Stimulated activated CD4-positive, alpha-beta T cell treated with anti-CD3 and anti-CD28 coated beads, Interleukin-2, amount 100 ng/mL, for 24 hours (primary cell): ENCODE data around the gene ZNF189.

Experiments
- DNase-seq, 2 donors: peaks; one replicate each; pipeline ENCODE4 v3.0.0-alpha.2; 2020

The ZNF189 gene

DNA sequence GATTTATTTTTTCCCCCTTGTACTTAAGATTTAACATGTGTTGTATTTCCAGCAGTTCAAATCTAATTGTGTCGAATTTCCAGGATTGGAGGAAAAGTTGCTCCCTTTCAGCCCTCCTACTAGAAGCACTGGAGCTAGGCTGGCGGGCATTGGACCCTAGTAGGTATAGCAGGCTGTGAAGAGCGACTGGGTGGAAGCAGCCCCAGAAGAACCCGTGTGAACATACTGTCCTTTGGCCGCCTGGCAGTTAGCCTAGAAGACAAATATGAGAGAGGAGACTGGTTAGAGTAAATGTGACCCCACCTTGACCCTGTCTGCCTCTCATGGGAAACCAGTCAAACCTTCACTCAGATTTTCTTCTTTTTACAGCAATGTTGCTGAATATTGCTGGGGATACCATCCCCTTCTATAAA lies 23.0 kb downstream of the ZNF189 start:
- no peak for DNase-seq

DNA sequence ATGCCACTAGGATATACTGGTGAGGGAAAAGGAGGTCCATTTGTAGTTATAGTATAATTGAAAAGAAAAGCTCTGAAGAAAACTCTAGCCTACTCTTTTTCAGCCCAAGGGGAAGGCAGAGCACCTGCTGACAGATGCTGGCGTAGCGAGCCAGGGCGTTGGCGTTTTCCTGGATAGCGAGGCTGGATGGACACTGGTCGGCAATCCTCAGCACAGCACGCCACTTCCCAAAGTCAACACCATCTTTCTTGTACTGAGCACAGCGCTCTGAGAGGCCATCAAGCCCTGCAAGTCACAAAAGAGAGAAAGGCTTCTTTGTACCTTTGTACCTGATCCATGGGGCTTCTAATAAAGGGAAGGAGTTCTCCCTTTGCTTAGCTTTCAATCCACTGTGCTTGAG lies 28.7 kb downstream of the ZNF189 start:
- no peak for DNase-seq

DNA sequence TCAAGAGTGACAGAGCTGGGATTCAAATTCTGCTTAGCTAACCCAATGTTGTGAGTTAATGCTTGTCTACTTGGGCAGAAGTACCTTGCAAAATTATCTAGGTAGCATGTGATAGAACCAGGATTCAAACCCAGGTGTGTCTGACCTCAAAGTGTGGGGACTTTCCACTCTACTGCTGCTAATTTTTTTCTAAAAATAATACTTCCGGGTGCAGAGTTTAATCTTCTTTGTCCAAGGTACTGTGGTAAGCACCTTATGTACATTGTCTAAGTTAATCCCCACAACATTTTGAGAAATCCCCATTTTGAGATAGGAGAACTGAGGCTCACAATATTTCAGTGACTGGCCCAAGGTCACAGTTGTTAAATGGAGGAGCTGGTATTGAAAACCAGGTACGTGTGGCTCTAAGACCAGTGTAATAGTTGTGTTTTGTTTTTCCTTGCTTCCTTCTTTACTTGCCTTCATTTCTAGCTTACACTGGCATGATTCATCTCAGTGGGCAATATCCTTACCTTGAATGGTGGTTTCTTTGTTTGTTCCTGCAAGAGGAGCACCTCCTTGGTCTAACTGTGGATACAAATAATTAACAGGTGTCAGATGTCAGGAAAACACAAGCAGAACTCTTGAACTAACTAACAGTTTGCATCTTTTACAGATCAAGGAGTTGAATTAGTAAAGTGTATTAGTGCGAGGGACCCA lies 29.5 kb downstream of the ZNF189 start:
- no peak for DNase-seq

DNA sequence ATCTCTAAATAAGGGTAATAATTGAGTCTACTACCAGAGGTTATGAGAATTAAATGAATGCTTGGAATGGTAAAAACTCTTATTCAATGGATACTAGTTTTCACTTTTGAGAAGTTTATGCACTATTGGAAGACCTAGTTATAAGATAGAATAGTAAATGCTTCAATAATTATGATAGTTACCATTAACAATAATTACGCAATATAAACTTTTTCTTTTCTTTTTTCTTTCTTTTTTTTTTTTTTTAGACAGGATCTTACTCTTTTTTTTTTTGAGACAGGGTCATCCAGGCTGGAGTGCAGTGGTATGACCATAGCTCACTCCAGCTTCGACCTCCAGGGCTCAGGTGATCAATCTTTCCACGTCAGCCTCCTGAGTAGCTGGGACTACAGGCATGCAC lies 30.3 kb downstream of the ZNF189 start:
- no peak for DNase-seq

DNA sequence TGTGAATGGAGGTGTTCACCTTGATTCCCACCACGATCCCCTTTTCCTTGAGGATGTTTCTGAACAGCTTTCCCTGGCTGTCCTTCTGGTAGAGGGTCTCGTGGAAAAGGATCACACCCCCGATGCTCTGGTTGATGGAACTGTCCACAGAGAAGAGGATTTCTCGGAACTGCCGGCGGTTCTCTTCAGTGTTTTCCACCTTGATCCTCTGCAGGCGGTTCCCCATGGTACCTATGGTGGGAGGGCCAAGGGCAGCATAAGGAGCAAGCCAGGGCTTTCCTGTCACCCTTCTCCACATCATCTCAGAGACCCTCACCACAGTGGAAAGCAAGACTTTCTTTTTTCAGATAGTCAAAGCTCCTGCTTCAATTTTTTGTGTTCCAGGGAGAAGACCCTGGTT lies 31.1 kb downstream of the ZNF189 start:
- DNase-seq: no peak

DNA sequence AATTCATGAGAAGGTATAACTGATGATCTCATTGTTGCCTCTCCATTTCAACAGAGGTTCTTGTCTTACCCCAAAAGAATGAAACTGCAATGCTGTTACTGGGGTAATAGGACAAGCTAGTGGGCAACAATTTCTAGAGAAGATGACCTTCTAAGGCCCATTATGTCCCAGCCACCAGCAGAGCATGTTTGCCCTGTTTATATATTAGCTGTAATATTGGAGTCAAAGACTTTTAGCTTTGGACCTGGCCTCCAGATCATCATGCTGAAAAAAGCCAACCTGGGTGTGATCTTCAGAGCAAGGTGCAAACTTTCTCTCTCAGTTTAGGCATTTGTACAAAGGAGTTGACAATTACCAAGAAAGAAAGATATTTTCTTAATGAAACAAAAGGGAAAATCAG lies 33.5 kb downstream of the ZNF189 start:
- no peak for DNase-seq

DNA sequence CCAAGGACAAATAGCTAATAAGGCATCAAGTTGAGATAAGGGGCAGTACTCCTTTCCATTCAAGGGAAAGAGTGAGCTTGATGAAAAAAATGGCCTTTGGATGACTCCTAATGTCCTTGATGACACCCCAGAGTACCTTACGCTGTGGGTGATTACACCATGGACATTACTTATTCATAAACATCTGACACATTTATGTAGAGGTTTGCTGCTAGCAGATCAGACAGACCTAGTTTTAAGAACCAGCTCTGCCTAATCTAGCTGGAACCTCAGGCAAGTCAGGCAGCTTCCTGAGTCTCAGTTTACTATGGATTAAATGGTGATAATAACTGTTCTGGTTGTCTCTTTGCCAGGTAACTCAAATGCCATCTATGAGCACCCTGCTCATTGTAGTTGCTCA lies 34.1 kb downstream of the ZNF189 start:
- DNase-seq: no peak

DNA sequence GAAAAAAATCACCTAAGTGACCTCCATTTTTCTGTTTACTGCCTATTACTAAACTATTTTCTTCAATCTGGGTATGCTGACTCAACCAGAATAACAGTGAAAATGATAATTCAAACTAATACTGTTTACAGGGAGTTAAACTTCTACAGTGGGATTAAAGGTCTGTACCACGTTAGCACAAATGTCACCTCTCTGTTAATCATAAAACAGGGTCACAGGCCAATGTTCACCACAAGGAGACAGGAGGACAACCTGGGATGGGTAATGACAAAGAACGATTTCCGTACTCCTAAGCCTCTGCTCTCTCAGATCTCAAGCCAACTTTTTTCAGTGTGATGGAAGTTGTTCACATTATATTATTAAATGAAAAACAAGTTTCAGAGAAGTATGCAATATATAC lies 34.6 kb downstream of the ZNF189 start:
- DNase-seq: no peak

DNA sequence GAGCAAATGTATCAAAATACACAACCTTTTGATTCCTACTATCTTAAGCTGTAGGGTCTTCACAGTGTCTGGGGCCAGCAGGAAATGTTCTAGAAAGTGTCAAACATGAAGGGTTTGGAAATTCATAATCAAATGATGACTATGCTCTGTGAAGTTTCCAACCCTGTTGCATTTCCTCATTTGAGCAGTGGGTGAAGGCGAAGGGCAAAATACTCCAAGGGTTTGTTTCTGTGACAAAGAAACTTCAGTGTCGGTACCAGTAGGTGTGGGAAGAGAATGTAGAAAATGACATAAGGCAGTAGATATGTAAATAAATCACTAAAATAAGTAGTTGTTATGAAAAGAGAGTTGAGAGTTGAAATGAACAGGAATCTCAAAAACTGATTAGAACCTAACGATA lies 36.3 kb downstream of the ZNF189 start:
- no peak for DNase-seq

DNA sequence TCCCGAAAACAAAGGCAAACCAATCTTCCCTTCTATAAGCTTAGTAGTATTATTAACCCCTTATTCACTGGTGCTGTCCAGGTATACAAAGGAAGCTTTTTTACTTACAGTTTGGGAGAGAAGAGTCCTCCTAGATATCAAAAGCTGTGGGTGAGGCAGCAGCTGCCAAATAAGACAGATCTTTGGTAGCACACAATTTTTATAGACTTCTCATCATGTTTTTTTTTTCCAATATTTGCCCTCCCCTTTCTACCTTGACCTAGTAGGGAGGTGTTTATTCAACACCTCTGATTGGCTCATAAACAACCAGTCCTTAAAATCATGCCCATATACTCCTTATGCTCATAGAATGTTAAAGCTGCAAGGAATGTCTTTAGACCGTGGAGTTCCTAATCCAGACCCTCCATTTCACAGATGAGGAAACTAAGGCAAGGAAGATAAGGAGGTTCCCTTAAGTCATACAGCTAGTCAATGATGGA lies 37.0 kb downstream of the ZNF189 start, which contains the start of gene ALDOB:
TSS of gene ALDOB (minus strand) at position 174 of the 479 bp plus-strand sequence. CDS start 4,887 bp downstream, outside the sequence.
- DNase-seq: no peak

DNA sequence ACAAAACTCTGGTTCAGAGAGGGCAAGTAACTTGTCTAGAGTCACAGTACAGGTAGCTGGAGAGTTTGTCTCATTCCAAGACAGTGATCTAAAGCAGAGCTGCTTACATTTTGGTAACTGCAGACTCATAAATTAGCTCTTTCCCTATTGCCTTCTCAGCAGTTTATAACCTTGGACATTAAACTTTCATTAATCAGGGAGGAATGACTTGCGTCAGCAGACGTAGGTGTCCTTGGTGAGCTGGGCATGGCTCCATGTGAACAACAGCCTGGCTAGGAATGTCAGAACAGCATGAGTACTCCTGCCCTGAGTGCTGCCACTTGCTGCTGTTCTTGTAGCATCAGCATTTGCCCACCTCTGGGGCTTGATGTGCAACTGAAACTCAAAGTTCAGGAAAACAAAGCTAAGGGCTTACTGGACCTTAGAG lies 39.2 kb downstream of the ZNF189 start:
- no peak for DNase-seq

DNA sequence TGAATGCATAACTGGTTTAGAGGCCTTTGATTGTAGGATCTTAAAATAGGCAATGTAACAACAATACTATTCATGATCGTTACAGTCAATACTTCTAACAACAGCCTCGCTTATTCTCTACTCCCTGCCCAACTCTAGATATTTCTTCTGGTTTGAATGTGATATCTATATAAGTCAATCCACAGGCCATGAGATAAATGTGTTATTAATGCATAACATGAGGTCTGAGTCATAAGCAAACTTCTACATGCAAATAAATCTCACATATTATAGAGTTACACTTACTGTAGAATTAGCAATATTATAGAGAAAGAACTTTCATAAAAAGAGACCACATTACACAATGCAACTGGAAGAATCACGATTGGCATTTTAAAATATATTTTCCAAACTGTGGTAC lies 39.9 kb downstream of the ZNF189 start:
- DNase-seq: no peak

DNA sequence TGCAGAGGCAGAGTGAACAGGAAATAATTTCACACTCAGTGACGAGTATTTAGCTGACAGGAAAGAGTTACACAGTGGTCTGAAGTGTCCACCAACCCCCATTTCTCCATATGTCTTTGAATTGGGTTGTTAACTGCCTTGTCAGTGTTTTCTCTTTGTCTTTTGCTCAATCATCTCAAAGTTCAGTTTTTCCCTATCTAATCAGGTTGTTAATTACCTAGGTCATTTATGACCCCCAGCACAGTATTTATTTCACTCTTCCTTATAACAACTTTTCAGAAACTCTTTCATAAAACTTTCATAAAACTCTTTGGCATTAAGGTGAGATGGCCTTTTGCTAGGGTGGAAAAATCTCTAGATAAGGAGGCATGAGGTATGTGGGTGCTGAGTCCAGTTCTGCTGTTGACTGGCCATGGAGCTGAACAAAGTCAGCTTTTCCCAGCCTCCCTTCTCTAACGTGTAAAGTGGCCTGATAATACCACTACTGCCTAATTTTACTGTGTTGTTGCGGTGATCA lies 42.1 kb downstream of the ZNF189 start:
- no peak for DNase-seq

DNA sequence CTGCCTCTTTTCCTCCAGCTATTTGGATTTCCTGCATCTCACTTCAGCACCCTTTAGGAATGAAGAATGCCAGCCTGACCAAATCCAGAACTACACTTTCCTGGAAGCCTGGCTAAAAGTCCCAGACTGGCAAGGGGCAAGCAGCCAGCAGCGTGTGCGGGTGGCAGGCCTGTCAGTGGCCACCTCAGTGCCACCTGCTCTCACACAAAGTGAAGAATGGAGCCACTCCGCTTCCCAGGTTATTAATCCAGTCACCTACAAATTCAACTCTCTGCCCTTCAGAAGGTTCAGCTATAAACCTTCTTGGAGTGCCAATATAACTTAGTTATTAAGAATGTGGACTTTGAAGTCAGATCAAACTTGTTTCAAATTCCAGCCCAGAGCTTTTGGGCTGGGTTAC lies 43.7 kb downstream of the ZNF189 start:
- no peak for DNase-seq

DNA sequence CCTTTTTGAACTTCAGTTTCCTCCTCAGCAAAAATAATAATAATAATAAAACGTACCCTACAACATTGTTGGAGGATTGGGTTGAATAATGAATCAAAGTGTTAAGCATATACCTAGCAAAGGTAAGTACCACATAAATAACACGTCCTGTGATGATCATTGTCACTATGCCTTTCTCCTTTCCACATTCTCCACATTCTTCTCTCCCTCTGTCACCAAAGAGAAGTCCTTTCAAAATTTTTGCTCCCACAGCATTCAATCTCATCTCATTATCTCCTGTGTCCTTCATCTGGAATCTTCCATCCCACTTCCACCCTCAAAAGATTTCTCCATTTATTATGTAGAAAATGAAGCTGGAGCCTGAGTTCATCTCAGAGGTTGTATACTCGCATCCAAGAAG lies 44.1 kb downstream of the ZNF189 start:
- DNase-seq: no peak

DNA sequence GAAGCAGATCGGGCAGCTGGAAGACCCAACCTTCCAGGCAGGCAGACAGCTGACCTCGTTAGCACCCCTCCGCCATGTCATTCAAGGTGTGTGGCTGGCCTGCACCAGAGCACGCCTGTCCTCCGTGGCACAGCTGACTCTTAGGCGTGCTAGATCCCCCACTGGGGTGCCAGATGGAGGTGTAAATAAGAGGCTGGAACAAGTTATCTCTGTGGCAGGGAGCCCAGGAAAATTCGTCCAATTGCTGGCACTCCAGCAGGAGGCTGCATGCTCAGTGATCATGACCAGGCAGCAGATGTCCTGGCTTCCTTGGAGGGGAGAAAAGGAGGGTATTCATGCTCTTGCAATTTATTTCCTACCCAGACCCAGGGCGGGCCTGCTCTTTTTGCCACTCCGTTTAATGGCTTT lies 44.7 kb downstream of the ZNF189 start:
- DNase-seq: no peak

DNA sequence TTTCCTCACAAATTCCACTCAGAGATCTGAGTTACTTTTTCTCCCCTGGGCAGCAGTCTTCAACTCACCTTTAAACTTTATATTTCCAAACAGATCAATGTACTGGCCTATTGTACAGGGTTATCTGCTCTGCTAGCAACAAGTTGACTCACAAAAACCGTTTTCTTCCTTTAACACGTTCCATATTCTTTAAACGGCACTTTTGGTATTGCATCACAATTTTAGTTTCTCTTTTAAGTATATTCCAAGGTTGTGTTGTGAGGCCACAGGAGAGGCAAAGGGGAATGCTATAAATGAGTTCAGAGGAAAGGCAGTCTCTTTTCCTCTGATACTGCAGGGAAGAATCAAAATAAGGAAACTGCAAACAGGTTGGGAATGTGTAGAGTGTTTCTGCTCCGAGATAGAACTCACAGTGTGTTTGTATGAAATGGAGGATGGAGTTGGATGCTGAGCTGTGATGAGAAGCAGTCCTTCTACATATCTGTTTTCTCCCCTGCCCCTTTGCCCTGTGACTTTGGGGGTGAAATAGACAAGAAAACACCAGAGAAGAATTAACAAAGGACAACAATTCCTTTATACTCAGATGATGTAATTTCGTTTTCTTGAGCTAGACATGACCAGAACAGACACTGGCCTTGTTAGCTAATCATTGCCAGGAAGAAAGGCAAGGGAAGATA lies 46.8 kb downstream of the ZNF189 start:
- DNase-seq: no peak

DNA sequence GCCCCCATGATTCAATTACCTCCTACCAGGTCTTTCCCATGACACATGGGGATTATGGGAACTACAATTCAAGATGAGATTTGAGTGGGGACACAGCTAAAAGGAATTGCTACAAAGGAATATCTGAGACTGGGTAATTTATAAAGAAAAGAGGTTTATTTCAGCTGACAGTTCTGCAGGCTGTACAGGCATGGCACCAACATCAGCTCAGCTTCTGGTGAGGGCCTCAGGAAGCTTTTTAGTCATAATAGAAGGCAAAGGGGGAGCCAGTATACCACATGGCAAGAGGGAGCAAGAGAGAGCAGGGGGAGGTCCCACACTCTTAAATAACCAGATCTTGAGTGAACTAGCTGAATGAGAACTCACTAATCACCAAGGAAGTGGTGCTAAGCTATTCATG lies 48.1 kb downstream of the ZNF189 start:
- no peak for DNase-seq

DNA sequence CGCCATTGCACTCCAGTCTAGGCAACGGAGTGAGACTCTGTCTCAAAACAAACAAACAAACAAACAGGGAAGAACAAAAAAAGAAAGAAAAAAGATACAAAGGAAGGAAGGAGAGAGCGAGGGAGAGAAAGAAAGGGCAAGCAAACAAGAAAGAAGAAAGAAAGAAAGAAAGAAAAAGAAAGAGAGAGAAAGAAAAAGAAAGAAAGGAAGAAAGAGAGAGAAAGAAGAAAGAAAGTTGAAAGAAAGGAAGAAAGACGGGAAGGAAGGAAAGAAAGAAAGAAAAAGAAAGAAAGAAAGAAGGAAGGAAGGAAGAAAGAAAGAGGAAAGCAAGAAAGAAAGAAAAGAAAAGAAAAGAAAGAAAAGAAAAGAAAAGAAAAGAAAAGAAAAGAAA lies 50.0 kb downstream of the ZNF189 start:
- no peak for DNase-seq

DNA sequence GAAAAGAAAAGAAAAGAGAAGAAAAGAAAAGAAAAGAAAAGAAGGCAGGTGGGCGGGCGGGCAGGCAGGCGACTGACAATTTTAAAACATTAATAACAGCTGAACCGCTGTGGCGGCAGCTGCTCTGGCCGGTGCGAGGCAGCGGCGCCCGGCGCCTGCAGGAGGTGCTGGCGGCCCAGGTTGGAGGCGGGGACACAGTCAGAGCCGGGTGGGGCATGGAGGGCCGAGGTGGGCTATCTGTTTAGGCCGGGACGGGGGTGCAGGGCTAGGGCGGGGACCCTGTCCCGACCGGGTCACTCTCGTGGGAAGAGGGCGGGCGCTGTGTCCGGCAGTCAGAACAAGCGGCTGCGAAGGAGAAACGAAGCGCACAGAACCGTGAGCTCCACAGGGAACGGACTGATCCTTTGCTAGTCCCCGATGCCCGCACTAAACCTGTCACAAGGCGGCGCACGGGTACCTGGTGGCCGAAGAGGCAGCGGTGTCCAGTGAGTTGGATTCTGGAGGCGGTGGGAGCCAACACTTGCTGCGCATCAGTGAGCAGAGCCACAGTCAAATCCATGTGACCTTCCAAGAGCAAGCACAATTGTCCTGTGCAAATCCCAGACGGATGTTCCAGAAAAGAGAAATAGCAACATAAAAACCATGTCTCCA lies 50.5 kb downstream of the ZNF189 start:
- DNase-seq: peak; percentile 40 to 57

DNA sequence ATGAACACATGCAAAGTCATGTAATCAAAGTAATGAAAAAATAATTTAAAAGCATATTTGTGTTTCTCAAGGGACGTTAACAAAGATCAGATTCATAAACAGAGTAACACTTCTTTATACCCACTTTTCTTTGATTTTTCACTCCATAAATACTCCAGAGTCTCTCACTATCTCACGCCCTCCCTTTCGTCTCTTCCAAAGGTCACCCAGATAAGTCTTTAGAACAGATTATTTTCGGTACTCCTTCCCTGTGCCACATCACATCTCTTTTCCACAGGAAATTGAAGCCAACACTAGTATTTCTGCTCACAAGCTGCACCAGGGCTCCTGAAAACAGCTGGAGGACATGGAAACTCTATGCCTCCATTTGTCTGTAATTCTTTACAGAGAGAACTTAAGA lies 52.3 kb downstream of the ZNF189 start:
- no peak for DNase-seq

DNA sequence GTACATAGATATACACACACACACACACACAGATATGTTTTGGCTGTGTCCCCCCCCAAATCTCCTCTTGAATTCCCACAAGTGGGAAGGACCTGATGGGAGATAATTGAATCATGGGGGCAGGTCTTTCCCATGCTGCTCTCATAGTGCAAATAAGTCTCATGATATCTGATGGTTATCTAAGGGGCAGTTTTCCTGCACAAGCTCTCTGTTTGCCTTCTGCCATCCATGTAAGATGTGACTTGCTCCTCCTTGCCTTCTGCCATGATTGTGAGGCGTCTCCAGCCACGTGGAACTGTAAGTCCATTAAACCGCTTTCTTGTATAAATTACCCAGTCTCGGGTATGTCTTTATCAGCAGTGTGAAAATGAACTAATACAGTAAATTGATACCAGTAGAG lies 52.8 kb downstream of the ZNF189 start:
- DNase-seq: no peak

DNA sequence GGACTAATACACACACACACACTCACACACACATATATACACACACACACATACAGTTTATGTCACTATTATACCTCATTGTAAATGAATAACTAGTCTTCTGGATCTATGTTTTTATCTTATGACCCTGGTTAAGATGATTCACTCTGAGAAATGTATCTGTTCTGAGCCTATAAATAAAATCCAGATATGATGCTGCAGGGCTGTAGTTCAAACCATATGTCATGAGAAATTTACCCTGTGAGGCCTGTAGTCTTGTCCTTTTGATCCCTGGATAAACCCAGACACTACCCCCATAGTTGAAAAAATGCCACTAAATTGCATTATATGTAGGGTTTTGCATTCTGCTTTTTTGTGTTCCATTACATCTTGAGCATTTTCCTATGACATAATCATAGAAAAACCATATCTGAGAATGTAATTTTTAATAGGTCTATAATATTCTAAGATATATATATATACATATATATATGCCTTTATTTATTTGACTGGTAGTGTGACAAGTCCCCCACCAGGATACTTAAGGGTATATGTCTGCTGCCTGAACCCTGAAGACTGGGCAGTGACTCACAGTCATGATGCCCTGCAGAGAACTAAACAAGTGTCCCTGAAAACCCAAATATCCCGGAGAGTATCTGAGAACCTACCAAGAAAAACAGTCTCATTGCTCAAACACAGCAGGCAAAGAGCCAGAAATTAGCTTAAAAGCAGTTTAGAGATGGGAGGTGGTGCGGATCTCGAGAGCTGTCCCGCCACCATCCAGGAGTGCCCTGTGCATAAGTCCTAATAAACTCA lies 55.3 kb downstream of the ZNF189 start:
- DNase-seq: no peak
